H1 (cell line): ENCODE results near the gene APLP2. TPM values are rescaled to one million over a fixed set of nuclear protein-coding genes. Genes with fewer than 3 reads are reported as not detected.

Experiments used
- SIRT6 ChIP-seq: IDR thresholded peaks from one replicate; pipeline ENCODE4 v1.7.1; 2012; ENCODE audit warnings: low read length, inconsistent platforms
- TCF12 ChIP-seq: IDR thresholded peaks from 2 replicates; pipeline ENCODE4 v1.6.1; 2011; ENCODE audit warnings: low read depth, mild to moderate bottlenecking, low read length
- polyA plus RNA-seq, 7 experiments: library from polyadenylated mRNA; depleted of rRNA in 3 of 7; stranded (reverse) in 5 of 7; unstranded in 2 of 7; fragments of >200 nt in 5 of 7; fragments of 200-250 nt in 2 of 7; gene quantifications; 1 replicate in 5 of 7; 2 replicates in 1 of 7; 4 replicates in 1 of 7; pipeline versions ENCODE4 v1.2.1 to v1.2.3, GENCODE V29; 2011 to 2013; ENCODE audit warnings: missing spikeins in 2 of 7, mixed read lengths in 2 of 7
- total RNA-seq: library from RNA; stranded (reverse); fragmentation: NEBNext Ultra II Directional; extraction: Animal tissue kit (Norgen Biotek cat#: 25700); gene quantifications from 2 replicates; pipeline ENCODE4 v1.2.1, GENCODE V29; 2021
- TF ChIP-seq, protein P1 (sequence below): fragments of 300-600 bp; sonication (generic); IDR thresholded peaks from 2 replicates; pipeline ENCODE4 v1.7.1; 2012; ENCODE audit warnings: low read length, moderate library complexity, mild to moderate bottlenecking, inconsistent platforms; ENCODE audit not compliant: insufficient replicate concordance

The APLP2 gene
- total and polyA plus RNA-seq, 2 of the 8 experiments (the other 6 are each of a cell fraction or from before 2014, with no cell fraction given), result 222 to 315 TPM

DNA sequence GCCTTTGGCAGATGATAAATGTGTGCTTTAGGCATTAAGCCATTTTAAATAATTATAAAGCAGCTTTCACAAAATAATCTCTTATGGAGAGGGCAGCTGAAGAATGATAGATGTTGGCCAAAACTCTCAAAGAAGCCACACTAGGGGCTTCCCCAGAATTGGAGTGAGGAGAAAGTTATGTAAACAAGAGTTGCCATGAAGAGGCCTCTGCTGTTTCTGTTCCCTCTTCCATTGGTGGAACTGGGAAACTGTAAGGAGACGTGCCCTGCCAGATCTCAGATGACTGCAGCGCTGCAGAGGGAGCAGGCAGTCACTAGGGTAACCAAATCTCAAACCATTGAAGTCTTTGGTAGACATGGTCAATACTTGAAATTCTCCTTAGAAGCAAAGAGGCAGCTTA is 19.4 kb upstream of the APLP2 start (continued):
- TF ChIP-seq, protein P1, sequence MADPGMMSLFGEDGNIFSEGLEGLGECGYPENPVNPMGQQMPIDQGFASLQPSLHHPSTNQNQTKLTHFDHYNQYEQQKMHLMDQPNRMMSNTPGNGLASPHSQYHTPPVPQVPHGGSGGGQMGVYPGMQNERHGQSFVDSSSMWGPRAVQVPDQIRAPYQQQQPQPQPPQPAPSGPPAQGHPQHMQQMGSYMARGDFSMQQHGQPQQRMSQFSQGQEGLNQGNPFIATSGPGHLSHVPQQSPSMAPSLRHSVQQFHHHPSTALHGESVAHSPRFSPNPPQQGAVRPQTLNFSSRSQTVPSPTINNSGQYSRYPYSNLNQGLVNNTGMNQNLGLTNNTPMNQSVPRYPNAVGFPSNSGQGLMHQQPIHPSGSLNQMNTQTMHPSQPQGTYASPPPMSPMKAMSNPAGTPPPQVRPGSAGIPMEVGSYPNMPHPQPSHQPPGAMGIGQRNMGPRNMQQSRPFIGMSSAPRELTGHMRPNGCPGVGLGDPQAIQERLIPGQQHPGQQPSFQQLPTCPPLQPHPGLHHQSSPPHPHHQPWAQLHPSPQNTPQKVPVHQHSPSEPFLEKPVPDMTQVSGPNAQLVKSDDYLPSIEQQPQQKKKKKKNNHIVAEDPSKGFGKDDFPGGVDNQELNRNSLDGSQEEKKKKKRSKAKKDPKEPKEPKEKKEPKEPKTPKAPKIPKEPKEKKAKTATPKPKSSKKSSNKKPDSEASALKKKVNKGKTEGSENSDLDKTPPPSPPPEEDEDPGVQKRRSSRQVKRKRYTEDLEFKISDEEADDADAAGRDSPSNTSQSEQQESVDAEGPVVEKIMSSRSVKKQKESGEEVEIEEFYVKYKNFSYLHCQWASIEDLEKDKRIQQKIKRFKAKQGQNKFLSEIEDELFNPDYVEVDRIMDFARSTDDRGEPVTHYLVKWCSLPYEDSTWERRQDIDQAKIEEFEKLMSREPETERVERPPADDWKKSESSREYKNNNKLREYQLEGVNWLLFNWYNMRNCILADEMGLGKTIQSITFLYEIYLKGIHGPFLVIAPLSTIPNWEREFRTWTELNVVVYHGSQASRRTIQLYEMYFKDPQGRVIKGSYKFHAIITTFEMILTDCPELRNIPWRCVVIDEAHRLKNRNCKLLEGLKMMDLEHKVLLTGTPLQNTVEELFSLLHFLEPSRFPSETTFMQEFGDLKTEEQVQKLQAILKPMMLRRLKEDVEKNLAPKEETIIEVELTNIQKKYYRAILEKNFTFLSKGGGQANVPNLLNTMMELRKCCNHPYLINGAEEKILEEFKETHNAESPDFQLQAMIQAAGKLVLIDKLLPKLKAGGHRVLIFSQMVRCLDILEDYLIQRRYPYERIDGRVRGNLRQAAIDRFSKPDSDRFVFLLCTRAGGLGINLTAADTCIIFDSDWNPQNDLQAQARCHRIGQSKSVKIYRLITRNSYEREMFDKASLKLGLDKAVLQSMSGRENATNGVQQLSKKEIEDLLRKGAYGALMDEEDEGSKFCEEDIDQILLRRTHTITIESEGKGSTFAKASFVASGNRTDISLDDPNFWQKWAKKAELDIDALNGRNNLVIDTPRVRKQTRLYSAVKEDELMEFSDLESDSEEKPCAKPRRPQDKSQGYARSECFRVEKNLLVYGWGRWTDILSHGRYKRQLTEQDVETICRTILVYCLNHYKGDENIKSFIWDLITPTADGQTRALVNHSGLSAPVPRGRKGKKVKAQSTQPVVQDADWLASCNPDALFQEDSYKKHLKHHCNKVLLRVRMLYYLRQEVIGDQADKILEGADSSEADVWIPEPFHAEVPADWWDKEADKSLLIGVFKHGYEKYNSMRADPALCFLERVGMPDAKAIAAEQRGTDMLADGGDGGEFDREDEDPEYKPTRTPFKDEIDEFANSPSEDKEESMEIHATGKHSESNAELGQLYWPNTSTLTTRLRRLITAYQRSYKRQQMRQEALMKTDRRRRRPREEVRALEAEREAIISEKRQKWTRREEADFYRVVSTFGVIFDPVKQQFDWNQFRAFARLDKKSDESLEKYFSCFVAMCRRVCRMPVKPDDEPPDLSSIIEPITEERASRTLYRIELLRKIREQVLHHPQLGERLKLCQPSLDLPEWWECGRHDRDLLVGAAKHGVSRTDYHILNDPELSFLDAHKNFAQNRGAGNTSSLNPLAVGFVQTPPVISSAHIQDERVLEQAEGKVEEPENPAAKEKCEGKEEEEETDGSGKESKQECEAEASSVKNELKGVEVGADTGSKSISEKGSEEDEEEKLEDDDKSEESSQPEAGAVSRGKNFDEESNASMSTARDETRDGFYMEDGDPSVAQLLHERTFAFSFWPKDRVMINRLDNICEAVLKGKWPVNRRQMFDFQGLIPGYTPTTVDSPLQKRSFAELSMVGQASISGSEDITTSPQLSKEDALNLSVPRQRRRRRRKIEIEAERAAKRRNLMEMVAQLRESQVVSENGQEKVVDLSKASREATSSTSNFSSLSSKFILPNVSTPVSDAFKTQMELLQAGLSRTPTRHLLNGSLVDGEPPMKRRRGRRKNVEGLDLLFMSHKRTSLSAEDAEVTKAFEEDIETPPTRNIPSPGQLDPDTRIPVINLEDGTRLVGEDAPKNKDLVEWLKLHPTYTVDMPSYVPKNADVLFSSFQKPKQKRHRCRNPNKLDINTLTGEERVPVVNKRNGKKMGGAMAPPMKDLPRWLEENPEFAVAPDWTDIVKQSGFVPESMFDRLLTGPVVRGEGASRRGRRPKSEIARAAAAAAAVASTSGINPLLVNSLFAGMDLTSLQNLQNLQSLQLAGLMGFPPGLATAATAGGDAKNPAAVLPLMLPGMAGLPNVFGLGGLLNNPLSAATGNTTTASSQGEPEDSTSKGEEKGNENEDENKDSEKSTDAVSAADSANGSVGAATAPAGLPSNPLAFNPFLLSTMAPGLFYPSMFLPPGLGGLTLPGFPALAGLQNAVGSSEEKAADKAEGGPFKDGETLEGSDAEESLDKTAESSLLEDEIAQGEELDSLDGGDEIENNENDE, result no peak
- no peak for TF ChIP-seq TCF12
- no peak for TF ChIP-seq SIRT6
